Fibroblast of mammary gland (primary cell): ENCODE data around the gene HIPK3.
A peak's percentile ranks its signal among the peaks of the same experiment; 100 is the strongest.

Source experiments
- DNase-seq: peaks from one replicate; pipeline ENCODE4 v3.0.0-alpha.2; 2010; ENCODE audit warnings: low read depth
- H3K4me3 ChIP-seq: 2 replicates; pipeline ENCODE4 v1.5.1; 2011; ENCODE audit warnings: low read depth, mild to moderate bottlenecking, low read length, moderate library complexity; ENCODE audit not compliant: control insufficient read depth
- CTCF ChIP-seq: conservative IDR thresholded peaks from 2 replicates; pipeline ENCODE4 v1.5.1; 2011; ENCODE audit warnings: low read depth, low read length, inconsistent platforms; ENCODE audit not compliant: control insufficient read depth, insufficient read depth

Gene HIPK3

GRCh38 chr11:33329705-33330329 lies 72.6 kb downstream of the HIPK3 start:
- no peak overlapping the region for H3K4me3 ChIP-seq
- TF ChIP-seq CTCF, result peak; percentile 76
- peak; percentile 78 for DNase-seq

- no peak overlapping the region for H3K4me3 ChIP-seq
- TF ChIP-seq CTCF, result no peak
- no peak for DNase-seq
Observed at GRCh38 chr11:33333816-33334215, 76.6 kb downstream of the HIPK3 start.

GRCh38 chr11:33334627-33335026 lies 77.4 kb downstream of the HIPK3 start:
- TF ChIP-seq CTCF, result no peak
- no peak for DNase-seq
- no peak overlapping the region for H3K4me3 ChIP-seq

- H3K4me3 ChIP-seq, result no peak overlapping the region
- no peak for DNase-seq
- no peak for TF ChIP-seq CTCF
Observed at GRCh38 chr11:33339247-33339646, 82.1 kb downstream of the HIPK3 start.

- no peak overlapping the region for H3K4me3 ChIP-seq
- peak; percentile 5 for TF ChIP-seq CTCF
- peak; percentile 24 for DNase-seq
Observed at GRCh38 chr11:33344611-33345010, 87.4 kb downstream of the HIPK3 start.

- TF ChIP-seq CTCF, result no peak
- DNase-seq, result no peak
- H3K4me3 ChIP-seq, result no peak overlapping the region
Observed at GRCh38 chr11:33347490-33348125, 90.4 kb downstream of the HIPK3 start.
